ENCODE results near the gene CAT. TPM values are rescaled to one million over a fixed set of nuclear protein-coding genes. Genes with fewer than 3 reads are reported as not detected.

The CAT gene
- total RNA-seq, 1 donor from 2014 or later: 343 TPM

DNA sequence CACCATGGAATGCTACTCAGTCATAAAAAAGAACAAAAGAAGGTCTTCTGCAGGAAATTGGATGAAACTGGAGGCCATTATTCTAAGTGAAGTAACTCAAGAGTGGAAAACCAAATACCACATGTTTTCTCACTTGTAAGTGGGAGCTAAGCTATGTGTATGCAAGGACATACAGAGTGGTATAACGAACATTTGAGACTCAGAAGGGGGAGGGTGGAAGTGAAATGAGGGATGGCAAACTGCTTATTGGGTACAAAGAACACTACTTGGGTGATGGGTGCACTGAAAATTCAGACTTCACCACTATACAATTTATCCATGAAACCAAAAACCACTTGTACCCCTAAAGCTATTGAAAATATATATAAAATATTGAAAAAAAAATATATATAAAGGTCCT is 13.4 kb upstream of the CAT start:
- no peak for DNase-seq (ENCODE audit: low read depth)

DNA sequence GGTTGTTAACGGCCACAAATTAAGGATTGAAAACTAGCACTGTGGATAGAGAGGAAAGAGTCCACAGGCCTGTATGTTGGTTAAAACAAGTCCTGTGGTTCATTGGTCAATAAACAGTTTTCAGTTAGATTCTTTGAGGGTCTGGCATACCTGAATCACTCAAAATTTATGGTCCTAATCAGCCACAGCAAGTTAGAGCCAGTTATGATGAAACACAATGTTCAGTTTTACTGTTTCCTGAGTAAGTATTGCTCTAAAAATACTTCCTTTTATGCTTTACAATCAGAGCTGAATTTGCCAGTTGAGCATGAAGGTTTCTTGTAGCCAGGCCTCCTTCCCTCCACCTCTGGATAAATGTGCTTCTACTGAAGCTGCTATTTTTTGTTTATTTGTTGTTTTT is 12.9 kb upstream of the CAT start:
- peak; percentile 98 for DNase-seq (ENCODE audit: low read depth)

DNA sequence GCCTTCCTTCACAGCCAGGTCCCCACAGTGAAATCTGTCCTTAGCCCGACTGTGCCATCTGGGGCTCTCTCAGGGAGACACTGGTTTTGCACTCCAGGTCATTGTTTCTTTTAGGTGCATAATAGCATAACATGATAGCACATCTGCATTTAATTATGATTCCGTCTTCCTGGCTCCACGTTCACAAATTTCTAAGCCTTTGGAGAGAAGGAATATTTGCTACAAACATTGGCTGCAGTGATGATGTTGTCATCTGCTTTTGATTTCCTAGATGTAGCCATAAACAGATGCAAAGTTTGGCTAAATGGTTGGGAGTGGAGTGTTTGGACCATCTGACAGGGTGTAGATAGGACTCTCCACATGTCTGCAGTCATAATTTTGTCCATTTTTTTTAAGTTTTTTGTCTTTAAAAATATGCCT is 12.0 kb upstream of the CAT start:
- no peak for DNase-seq (ENCODE audit: low read depth)

DNA sequence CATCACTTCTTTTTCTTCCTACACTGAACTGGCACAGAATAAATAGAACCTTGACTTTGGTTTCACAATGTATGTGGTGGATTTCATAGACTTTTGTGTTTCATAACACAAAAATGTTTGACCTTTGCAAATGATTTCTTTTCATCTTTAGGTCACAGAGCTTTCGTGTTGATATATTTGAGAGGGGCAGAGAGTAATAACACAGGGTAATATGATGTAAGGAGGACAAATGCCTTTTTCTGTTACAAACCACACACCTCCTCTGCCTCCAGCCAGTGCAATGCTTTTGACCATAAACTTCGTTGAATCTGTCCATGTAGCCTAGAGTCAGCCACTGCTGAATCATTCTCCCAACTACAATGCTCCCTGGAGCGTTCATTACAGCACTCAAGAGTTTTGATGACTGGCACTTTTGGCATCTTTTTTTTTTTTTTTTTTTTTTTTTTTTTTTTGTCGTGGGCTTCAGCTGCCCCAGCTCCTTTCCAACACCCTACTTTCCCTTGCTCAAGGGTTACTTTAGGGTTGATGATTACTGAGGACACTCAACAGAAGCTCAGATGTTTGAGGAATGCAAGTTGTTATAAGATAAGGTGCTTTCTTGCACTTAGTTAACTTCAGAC is 11.4 kb upstream of the CAT start:
- DNase-seq (ENCODE audit: low read depth): peak; percentile 99

DNA sequence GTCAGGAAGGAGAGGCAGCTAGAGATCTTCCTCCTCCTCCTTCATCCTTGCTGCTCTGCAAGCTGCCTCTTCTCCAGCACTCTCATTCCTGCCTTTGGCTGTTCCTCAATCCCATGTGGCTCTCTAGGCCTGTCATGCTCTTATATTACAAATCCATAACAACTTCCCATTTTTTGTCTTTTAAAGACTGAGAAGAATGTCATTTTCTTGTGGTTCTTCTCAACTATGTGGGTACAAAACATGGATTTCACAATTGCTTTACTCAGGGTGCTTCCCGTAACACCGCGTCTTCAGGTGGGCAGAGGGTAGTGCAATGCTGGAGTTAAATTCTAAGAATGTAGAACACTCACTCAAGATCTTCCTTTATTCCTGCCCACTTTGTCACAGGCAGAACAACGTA is 6.8 kb upstream of the CAT start:
- DNase-seq (ENCODE audit: low read depth): no peak

DNA sequence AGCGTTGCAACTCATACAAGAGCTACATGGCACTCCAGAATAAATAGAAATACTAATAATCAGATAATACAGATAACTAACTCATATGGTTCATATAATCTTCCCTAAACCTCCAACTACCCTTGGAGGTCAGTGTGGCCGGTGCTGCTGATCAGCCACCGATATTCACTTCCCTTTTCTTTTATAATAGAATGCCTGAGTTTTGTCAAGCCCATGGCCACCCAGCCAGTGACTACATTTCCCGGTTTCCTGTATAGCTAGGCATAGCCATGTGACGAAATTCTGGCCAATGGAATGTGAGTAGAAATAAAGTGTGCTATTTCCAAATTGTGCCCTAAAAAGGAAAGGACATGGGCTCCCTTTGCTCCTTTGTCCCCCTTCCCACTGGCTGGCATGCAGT is 5.9 kb upstream of the CAT start:
- DNase-seq (ENCODE audit: low read depth): no peak

DNA sequence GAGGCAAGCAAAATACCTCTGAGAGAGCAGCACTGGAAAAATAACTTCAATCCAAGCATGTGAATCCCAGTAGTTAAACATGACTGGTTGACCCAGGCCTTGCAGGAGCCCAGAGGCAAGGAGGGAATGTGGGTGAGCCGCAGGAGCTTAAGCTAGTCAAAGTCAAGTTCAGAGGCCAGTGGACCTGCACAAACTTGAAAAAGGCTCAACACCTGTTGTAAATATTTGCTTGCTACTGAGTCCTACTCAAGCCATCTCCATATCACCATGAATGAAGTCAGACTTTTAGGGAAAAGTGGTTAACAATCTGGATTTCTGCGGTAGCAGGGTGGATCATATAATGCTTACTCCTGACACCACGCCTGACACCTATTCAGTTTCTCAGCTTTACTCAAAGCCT is 4.8 kb upstream of the CAT start:
- DNase-seq (ENCODE audit: low read depth): peak; percentile 60

DNA sequence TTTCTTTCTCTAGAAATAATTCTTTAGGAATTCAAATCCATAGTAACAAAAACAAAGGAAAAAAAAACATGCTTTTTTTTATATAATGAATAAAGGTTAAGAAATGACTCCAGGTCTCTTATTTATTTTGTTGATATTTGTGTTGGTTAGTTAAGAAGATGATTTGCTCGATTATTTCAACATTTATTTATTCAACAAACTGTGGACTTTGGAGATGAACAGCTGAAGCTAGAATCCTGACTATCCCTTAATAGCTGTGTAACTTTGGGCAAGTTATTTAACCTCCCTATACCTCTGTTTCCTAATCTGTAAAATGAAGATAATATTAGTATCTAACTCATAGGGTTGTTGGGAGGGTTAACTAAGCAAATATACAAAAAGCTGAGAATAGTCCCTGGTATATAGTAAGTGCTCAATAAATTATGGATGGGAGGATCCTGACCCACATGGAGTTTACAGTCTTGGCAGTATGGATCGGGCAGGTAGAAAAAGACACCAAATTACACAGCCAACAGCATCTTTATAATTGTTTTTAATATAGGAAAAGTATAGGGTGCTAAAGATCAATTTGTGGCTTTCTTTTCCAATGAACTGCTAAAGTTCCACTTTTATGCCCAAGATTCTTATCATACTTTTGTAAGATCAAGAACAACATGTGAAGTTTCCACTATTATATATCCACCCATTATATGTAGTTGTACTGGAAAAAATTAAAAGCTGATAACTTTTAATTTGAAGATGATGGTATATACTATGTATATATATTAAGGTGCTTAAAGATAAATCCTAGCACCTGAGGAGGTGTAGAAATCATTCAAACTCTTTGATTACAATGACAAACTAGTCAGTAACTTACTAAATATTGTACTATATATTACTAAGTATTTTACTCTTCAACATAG is 1.3 kb upstream of the CAT start:
- DNase-seq (ENCODE audit: low read depth): no peak

DNA sequence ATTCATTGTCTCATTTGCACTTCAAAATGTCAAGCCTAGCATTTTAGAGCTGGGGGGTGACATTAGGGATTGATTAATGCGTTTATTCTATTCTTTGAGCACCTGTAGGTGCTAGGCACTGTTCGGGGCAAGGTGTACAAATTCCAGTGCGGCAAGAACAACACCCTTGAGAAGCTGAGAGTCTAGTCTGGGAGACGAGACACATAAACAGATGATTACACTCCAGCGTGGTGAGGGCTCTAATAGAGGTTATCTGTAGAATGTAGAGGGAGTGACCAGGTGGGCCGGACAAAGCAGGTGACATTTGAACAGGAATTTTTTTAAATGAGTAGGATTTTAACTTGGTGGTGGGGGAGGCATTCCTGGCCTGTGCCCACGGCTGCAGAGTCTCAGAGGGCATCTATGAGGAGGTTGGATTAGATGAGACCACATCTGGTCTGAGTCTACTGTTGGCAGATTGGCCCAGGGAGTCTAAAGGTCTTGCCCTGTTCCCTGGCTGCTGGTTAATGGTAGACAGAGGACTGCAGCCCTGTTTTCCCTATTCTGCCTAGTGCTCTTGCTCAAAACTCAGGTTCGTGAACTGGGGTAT is 970 bp downstream of the CAT start:
- no peak for DNase-seq (ENCODE audit: low read depth)

DNA sequence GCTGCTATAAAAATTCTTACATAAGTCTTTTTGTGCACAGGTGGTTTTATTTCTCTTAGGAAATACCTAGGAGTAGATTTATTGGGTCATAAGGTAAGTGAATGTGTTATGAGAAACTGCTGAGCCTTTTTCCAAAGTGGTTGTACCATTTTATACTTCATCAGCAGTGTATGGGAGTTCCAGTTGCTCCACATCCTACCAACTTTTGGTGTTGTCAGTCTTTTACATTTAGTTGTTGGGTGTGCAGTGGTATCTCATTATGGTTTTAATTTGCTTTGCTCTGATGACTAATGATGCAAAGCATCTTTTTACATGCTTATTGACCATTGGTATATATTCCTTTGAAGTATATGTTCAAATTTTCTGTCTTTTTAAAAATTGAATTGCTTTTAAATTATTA is 3.1 kb downstream of the CAT start:
- DNase-seq (ENCODE audit: low read depth): no peak

DNA sequence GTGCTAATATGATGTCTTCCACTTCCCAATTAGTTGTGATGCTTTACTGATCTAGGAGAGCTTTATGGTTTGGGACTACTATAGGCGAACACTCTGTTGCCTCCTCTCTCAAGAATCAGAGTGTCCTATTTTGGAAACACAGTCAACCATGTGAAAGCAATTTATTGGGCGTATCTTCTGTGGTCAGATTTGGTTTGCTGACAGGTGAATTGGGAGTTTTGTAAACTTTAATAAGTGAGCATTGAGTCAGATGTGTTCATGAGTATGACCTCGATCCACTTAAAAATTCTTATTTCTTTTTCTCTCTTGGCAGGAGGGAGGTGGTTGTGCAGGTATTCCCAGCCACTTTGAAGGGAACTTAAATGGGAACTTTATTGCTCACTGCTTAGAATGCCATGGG is 4.4 kb downstream of the CAT start:
- DNase-seq (ENCODE audit: low read depth): no peak

DNA sequence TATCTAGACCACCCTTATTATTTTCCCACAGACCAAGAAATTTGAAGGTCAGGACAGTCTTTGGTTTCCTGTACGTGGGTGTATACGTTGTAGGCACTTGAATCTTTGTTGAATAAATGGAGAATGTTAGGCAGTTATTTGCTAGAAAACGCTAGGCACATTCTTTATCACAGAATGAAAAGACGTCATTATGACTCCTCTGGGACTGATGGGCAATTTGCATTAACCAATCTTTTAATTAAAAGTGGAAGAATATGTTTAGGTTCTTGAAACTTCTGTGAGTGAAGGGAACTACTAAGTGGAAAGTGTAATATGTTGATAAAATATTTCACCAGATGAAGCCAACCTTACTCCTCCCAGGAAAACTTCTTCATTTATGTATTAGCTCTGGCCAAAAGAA is 5.7 kb downstream of the CAT start:
- no peak for DNase-seq (ENCODE audit: low read depth)

DNA sequence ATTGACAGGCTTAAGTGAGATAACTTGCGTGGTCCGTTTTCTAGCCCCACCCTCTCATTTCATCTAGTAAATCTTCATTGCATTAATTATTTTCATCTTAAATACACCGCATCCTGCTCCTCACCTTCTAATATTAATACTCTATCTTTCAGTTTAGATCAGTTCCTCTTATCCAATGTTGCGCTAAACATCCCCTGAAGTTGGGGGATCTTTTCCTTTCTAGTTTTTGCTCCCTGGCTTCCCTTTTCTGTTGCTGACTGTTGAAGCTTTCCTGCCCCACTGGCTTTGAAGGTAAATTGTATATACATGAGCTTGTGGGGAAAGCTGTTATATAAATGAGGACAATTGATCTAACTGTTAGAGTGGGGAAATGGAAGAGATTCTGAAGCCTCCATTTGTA is 7.2 kb downstream of the CAT start:
- no peak for DNase-seq (ENCODE audit: low read depth)

DNA sequence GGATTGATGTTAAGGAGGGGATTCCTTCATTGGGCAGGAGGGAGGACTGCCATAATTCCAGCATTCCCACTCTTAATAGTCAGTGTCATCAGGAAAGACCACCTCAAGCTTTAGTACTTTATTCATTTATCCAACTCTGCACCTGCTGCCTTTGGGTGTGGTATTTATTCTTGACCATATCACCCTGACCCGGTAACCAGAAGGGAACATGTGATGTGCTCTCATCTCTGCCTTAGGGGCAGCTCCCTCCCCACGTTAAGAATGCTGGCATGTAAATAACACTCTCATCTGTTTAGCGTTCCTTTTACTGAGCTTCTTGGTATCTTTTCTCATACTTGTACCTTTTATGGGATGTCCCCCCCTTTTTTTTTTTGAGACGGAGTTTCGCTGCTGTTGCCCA is 7.7 kb downstream of the CAT start:
- no peak for DNase-seq (ENCODE audit: low read depth)

DNA sequence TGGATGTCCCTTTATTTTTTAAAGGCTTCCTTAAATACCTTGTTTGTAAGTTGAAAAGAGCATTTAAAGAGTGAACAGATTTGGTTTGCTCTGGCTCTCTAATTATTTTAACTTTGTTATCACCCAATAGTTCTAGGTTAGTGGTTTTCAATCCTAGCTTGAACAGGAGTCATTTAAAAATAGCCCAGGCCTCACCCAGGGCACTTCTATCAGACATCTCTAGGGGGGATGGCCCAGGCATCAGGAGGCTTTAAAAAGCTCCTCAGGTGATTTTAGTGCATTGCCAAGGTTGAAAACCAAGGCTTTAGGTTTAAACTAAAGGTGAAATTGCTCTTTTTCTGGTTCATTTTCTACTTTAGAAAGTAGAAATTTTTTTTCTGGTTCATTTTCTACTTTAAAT is 8.3 kb downstream of the CAT start:
- no peak for DNase-seq (ENCODE audit: low read depth)

DNA sequence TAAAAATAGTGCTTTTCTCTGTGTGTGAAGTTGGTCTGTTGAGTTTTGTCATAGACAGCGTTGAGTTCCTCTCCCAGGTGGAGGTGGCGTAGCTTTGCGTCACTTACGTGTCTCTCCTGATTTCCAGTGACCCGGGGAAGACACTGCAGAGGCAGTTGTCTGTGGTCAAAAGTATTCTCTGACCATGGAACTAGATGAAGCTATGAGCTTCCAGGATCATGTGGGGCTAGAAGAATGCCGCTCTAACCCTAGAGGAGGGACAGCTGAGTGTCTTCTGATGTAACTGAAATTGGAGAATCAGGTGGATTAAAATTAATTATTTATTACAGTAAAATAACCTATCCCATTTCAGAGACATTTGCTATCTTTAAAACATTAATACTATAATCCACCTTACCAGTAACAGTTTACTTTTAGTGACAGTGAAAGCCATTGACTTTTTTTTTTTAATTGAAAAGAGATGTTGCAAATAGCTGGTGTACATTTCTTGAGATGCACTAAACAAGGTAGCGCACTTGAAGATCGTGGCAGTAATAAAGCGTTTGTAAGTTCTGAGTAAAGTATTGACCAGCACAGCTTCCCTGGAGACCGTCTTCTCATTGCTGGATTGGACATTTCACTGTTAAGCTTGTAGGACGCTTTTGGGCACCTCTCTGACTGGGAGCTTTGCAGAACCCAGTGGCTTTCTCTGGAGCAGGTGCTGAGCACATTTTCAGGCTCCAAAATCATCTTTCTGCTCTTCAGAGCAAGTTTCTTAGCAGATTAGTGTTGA is 9.7 kb downstream of the CAT start:
- DNase-seq (ENCODE audit: low read depth): no peak

DNA sequence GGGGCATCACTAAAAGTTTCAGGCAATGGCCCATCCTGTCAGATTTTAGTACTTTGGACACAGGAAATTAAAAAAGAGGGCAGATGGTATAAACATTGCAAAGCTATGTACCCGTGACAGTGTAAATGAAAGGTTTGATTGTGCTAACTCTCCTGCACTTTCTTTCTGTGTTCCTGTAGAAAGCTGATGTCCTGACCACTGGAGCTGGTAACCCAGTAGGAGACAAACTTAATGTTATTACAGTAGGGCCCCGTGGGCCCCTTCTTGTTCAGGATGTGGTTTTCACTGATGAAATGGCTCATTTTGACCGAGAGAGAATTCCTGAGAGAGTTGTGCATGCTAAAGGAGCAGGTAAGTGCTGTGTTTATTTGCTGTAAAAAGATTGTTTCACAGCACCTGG is 10.3 kb downstream of the CAT start:
- peak; percentile 73 for DNase-seq (ENCODE audit: low read depth)

DNA sequence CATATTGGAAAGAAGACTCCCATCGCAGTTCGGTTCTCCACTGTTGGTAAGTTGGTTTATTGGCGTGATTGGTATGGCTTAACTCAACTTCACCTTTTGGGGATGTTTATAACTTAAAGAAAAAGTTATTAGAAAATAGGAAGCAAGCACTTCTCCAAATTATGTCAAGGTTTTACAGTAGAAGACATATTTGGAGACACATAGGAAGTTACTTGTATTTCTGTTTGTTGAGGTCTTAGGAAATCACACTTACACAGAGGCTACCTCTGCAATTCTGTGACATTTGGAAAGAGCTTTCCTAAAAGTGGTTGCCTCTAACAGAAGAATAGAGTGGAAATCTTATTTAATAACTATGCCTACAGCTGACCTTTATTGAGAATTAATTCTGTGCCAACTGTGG is 12.3 kb downstream of the CAT start:
- DNase-seq (ENCODE audit: low read depth): no peak

DNA sequence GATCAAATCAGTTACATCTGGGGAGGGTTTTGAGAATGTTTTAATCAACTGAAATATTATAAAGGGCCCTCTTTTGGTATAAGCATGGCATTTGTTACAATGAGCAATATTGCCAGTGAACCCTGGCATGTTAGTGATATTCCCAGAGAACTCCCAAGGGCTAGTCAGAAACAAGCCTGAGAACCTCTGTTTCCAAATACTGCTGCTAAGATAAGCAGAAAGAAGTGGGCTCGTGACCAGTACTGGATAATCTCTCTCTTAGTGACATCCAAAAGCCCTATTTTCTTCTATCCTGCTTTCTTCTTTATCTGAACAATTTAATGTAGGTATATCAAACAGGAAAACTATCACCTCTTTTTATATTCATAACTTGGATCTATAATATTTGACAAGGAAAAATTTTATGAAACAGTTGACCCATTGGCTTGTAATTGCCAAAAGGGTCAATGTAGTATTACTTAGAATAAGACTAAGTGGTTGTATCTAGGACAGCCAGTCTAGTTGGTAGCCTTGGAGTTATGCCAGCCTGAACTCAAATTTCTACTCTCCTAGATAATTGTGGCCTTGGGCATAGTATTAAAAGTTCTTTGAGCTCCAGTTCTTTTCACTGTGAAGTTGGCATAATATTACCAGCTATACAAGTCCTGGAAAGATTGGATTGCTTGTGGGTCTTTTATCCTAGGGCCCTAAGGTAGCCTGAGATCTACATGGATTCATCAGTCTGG is 15.7 kb downstream of the CAT start:
- no peak for DNase-seq (ENCODE audit: low read depth)

DNA sequence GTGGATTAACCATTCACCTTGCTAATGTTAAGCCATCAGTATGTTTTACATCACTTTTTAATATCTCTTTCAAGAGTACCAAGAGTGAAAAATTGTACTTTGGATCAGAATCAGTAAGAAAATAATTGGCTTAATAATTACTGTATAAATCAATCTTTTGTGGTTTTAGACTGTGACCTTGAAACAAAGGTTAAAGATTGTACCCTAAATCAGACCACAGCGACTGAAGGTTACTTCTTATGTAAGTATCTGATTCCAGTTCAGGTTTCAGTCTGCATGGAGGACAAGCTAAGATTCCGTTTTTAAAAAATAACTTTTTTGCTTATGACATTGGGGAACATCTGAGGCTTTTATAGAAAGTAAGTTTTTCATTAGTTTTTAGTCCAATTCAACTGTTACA is 18.9 kb downstream of the CAT start:
- DNase-seq (ENCODE audit: low read depth): no peak

DNA sequence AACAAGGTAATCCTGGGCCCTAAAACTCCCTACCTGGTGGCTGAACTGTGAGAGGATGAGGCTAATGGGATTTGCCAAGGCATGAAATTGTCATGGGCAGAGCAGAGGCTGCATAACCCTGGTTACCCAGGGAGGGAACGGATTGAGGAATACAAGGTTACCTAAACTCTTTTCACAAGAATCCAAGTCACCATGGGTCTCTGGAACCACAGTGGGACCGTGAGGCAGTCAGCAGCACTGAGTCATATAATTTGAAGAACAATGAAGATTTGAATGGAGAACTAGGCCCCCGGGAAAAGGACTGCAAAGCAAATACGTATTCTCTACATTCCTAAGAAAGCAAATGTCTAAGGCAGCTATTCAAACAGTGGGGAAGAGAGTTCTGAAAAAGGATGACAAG is 19.8 kb downstream of the CAT start:
- DNase-seq (ENCODE audit: low read depth): no peak
